Esophagus muscularis mucosa (tissue), 3 donors: ENCODE results near the gene CASKIN2.

Experiments
- EP300 ChIP-seq: sonication (generic); formaldehyde crosslinking; IDR thresholded peaks from one replicate; pipeline ENCODE4 v1.6.1; 2017; ENCODE audit warnings: antibody characterized with exemption
- TF ChIP-seq, protein P1 (sequence below), 3 experiments: fragments of 200-600 bp in 2 of 3; fragments of 450-650 bp in 1 of 3; sonication (generic) in 2 of 3; IDR thresholded peaks; one replicate each; pipeline ENCODE4 v1.5.1; 2017 to 2019; ENCODE audit warnings: antibody characterized with exemption in 3 of 3, mild to moderate bottlenecking in 2 of 3, moderate library complexity in 1 of 3

DNA sequence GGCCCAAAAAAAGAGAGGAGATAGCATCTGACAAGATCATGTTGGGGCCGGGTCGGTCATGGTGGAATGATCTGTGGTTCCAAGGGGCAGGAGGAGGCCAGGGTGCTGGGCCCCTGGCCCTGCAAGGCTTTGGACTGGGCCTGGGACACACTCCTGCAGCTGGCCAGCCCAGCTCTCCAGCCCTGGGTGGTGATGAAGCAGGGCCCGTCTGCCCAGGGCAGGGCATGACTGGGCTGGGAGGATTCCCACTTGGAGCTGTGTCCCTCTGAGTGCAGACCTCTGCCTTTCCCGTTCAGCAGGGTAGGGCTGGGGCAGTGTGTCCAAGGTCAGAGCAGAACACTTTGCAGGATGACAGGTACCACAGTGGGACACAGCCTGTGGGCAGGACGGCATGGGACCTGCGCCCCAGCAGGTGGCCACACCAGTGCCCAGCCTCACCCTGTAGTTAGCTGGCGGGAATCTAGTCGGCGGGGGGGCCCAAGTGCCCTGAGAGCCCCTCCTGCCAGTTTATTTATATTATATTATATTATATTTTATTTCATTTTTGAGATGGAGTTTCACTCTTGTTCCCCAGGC lies 44.7 kb upstream of the CASKIN2 start:
- TF ChIP-seq, protein P1, sequence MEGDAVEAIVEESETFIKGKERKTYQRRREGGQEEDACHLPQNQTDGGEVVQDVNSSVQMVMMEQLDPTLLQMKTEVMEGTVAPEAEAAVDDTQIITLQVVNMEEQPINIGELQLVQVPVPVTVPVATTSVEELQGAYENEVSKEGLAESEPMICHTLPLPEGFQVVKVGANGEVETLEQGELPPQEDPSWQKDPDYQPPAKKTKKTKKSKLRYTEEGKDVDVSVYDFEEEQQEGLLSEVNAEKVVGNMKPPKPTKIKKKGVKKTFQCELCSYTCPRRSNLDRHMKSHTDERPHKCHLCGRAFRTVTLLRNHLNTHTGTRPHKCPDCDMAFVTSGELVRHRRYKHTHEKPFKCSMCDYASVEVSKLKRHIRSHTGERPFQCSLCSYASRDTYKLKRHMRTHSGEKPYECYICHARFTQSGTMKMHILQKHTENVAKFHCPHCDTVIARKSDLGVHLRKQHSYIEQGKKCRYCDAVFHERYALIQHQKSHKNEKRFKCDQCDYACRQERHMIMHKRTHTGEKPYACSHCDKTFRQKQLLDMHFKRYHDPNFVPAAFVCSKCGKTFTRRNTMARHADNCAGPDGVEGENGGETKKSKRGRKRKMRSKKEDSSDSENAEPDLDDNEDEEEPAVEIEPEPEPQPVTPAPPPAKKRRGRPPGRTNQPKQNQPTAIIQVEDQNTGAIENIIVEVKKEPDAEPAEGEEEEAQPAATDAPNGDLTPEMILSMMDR (IDR thresholded peaks at IDR 0.05) = no peak
- no peak for TF ChIP-seq EP300
